Ureter (tissue), 1 donor: ENCODE data around the gene TSPAN18. TPM values are rescaled to one million over a fixed set of nuclear protein-coding genes. Genes with fewer than 3 reads are reported as not detected.

ENCODE experiments used
- DNase-seq: peaks from one replicate; pipeline ENCODE4 v3.0.0-alpha.2; 2020; ENCODE audit warnings: low spot score
- total RNA-seq: library from RNA; stranded (reverse); gene quantifications from one replicate; pipeline ENCODE4 v1.2.4, GENCODE V29; 2023
- donor health status: DM: yes; HTN: yes; CAD: no.

The TSPAN18 gene
- total RNA-seq, 1 donor from 2014 or later = 19.1 TPM

GRCh38 chr11:44737245-44738085 lies 10.7 kb downstream of the TSPAN18 start:
- DNase-seq = no peak

- no peak for DNase-seq
These were observed 12.0 kb downstream of the TSPAN18 start for GRCh38 chr11:44738791-44739190.

GRCh38 chr11:44740967-44741366 lies 14.2 kb downstream of the TSPAN18 start:
- DNase-seq = no peak

GRCh38 chr11:44741976-44742375 lies 15.2 kb downstream of the TSPAN18 start:
- DNase-seq = no peak

- DNase-seq = no peak
These were observed 15.9 kb downstream of the TSPAN18 start for GRCh38 chr11:44742508-44743246.

- DNase-seq = no peak
These were observed 16.6 kb downstream of the TSPAN18 start for GRCh38 chr11:44743326-44743725.

GRCh38 chr11:44743959-44744557 lies 17.3 kb downstream of the TSPAN18 start:
- no peak for DNase-seq

GRCh38 chr11:44746894-44747293 lies 20.1 kb downstream of the TSPAN18 start:
- DNase-seq = no peak

GRCh38 chr11:44747316-44747715 lies 20.6 kb downstream of the TSPAN18 start:
- no peak for DNase-seq

GRCh38 chr11:44747836-44748235 lies 21.1 kb downstream of the TSPAN18 start:
- DNase-seq = no peak

GRCh38 chr11:44748606-44749005 lies 21.8 kb downstream of the TSPAN18 start:
- DNase-seq = no peak

GRCh38 chr11:44749189-44749588 lies 22.4 kb downstream of the TSPAN18 start:
- no peak for DNase-seq

- no peak for DNase-seq
These were observed 24.0 kb downstream of the TSPAN18 start for GRCh38 chr11:44750551-44751465.

- DNase-seq = no peak
These were observed 25.5 kb downstream of the TSPAN18 start for GRCh38 chr11:44752300-44752699.

- no peak for DNase-seq
These were observed 26.0 kb downstream of the TSPAN18 start for GRCh38 chr11:44752713-44753112.

- no peak for DNase-seq
These were observed 27.3 kb downstream of the TSPAN18 start for GRCh38 chr11:44753961-44754645.

GRCh38 chr11:44754876-44755555 lies 28.3 kb downstream of the TSPAN18 start:
- DNase-seq = no peak

- no peak for DNase-seq
These were observed 29.1 kb downstream of the TSPAN18 start for GRCh38 chr11:44755556-44756523.

- DNase-seq = no peak
These were observed 32.2 kb downstream of the TSPAN18 start for GRCh38 chr11:44758983-44759382.
